HepG2 (cell line): ENCODE data around the gene DYSF. TPM values are rescaled to one million over a fixed set of nuclear protein-coding genes. Genes with fewer than 3 reads are reported as not detected.

Experiments
- ASH2L ChIP-seq: fragments of 300-600, 200-600 bp; sonication (generic); IDR thresholded peaks from 2 replicates; pipeline ENCODE4 v1.7.0; 2017; ENCODE audit warnings: low read depth, mild to moderate bottlenecking, moderate library complexity, mixed read lengths, low read length; ENCODE audit not compliant: insufficient read length
- CSRNP1 ChIP-seq: sonication (generic); formaldehyde crosslinking; IDR thresholded peaks from 2 replicates; pipeline ENCODE4 v1.8.1; 2023; ENCODE audit warnings: mild to moderate bottlenecking, missing genetic modification reagents
- EEA1 ChIP-seq: sonication (generic); formaldehyde crosslinking; IDR thresholded peaks from 2 replicates; pipeline ENCODE4 v1.5.1; 2020; ENCODE audit warnings: mild to moderate bottlenecking, missing genetic modification reagents, borderline replicate concordance
- HIC2 ChIP-seq: sonication (generic); formaldehyde crosslinking; IDR thresholded peaks from 2 replicates; pipeline ENCODE4 v1.9.0; 2022; ENCODE audit warnings: low read depth, missing genetic modification reagents
- HOXA9 ChIP-seq: sonication (generic); formaldehyde crosslinking; IDR thresholded peaks from 2 replicates; pipeline ENCODE4 v1.8.1; 2022; ENCODE audit warnings: missing genetic modification reagents, mild to moderate bottlenecking, moderate library complexity, borderline replicate concordance
- MED8 ChIP-seq: sonication (generic); formaldehyde crosslinking; IDR thresholded peaks from 2 replicates; pipeline ENCODE4 v1.8.1; 2023; ENCODE audit warnings: mild to moderate bottlenecking, missing genetic modification reagents; ENCODE audit not compliant: insufficient replicate concordance
- MLX ChIP-seq: IDR thresholded peaks from 2 replicates; pipeline ENCODE4 v1.6.1; 2016
- MTA1 ChIP-seq: sonication (generic); formaldehyde crosslinking; IDR thresholded peaks from 2 replicates; pipeline ENCODE4 v1.4.0; 2020; ENCODE audit warnings: missing genetic modification reagents, mild to moderate bottlenecking, borderline replicate concordance
- PCBP2 ChIP-seq: fragments of 200-400 bp; formaldehyde crosslinking; optimal IDR thresholded peaks from 2 replicates; pipeline ENCODE3; 2018; ENCODE audit warnings: low read length, low read depth; ENCODE audit not compliant: poor library complexity, severe bottlenecking
- POGK ChIP-seq: sonication (generic); formaldehyde crosslinking; conservative IDR thresholded peaks from 2 replicates; pipeline ENCODE4 v1.8.0; 2022; ENCODE audit warnings: mild to moderate bottlenecking, moderate library complexity, missing genetic modification reagents
- PRMT3 ChIP-seq: sonication (generic); formaldehyde crosslinking; IDR thresholded peaks from 2 replicates; pipeline ENCODE4 v1.8.1; 2022; ENCODE audit warnings: low read depth, mild to moderate bottlenecking, moderate library complexity, missing genetic modification reagents, borderline replicate concordance
- SP4 ChIP-seq: sonication (generic); formaldehyde crosslinking; IDR thresholded peaks from 2 replicates; pipeline ENCODE4 v1.8.1; 2023; ENCODE audit warnings: mild to moderate bottlenecking, missing genetic modification reagents
- ZFP36 ChIP-seq: fragments of 150-350 bp; IDR thresholded peaks from 2 replicates; pipeline ENCODE4 v1.6.1; 2018; ENCODE audit warnings: borderline replicate concordance, low read length, low read depth; ENCODE audit not compliant: partially characterized antibody
- ZIK1 ChIP-seq: sonication (generic); formaldehyde crosslinking; IDR thresholded peaks from 2 replicates; pipeline ENCODE4 v1.5.0; 2020; ENCODE audit warnings: mild to moderate bottlenecking, low read depth, missing genetic modification reagents, borderline replicate concordance
- ZNF350 ChIP-seq: sonication (generic); formaldehyde crosslinking; IDR thresholded peaks from 2 replicates; pipeline ENCODE4 v1.4.0; 2020; ENCODE audit warnings: mild to moderate bottlenecking, low read depth, missing genetic modification reagents, borderline replicate concordance
- ZNF543 ChIP-seq: sonication (generic); formaldehyde crosslinking; IDR thresholded peaks from 2 replicates; pipeline ENCODE4 v1.4.0; 2020; ENCODE audit warnings: mild to moderate bottlenecking, missing genetic modification reagents
- ZNF564 ChIP-seq: sonication (generic); formaldehyde crosslinking; IDR thresholded peaks from 2 replicates; pipeline ENCODE4 v1.8.1; 2023; ENCODE audit warnings: mild to moderate bottlenecking, missing genetic modification reagents
- ZNF761 ChIP-seq: sonication (generic); formaldehyde crosslinking; conservative IDR thresholded peaks from 2 replicates; pipeline ENCODE4 v1.4.0; 2020; ENCODE audit warnings: mild to moderate bottlenecking, missing genetic modification reagents
- ZNF792 ChIP-seq: IDR thresholded peaks from 2 replicates; pipeline ENCODE4 v1.6.1; 2016
- ZUFSP ChIP-seq: sonication (generic); formaldehyde crosslinking; IDR thresholded peaks from 2 replicates; pipeline ENCODE4 v1.9.0; 2021; ENCODE audit warnings: missing genetic modification reagents, mild to moderate bottlenecking, borderline replicate concordance
- polyA plus RNA-seq, 8 experiments: library from polyadenylated mRNA; depleted of rRNA in 3 of 8; stranded (reverse) in 7 of 8; unstranded in 1 of 8; fragments of >200 nt; fragmentation: Illumina TruSeq in 4 of 8; extraction: Trizol in 4 of 8; gene quantifications; 2 replicates each; pipeline versions ENCODE4 v1.2.1 to v1.2.3, GENCODE V29; 2011 to 2016; ENCODE audit warnings: low read depth in 4 of 8, missing spikeins in 1 of 8, mixed read lengths in 1 of 8; ENCODE audit not compliant: insufficient read depth in 1 of 8
- total RNA-seq, 5 experiments: library from RNA; depleted of rRNA; stranded (reverse); fragments of >200 nt; fragmentation: Illumina TruSeq; extraction: Trizol; gene quantifications; 2 replicates each; pipeline ENCODE4 v1.2.3, GENCODE V29; 2016; ENCODE audit warnings: low read depth in 1 of 5

DYSF gene
- total and polyA plus RNA-seq, 2 of the 13 experiments (the other 11 are each of a cell fraction or from before 2014, with no cell fraction given): 0.15 to 2.4 TPM

GRCh38 chr2:71555798-71556454 is 102.6 kb downstream of the DYSF start (continued):
- TF ChIP-seq POGK (CRISPR knock-in tag): 0 out of 2 replicates have a peak, but pooled peaks have one; percentile 17
- peak; percentile 68; the same call in 1 of the 2 replicates for TF ChIP-seq CSRNP1 (CRISPR knock-in tag)
- peak; percentile 96 for TF ChIP-seq MTA1 (CRISPR knock-in tag)
- peak; percentile 76; the same call in 1 of the 2 replicates for TF ChIP-seq MLX
- TF ChIP-seq EEA1 (CRISPR knock-in tag): 0 out of 2 replicates have a peak, but pooled peaks have one; percentile 65
- peak; percentile 98; the same call in 1 of the 2 replicates for TF ChIP-seq HOXA9 (CRISPR knock-in tag)
- no peak for TF ChIP-seq ASH2L
- peak; percentile 50; the same call in 1 of the 2 replicates for TF ChIP-seq SP4 (CRISPR knock-in tag)
- no peak for TF ChIP-seq ZFP36
- no peak for TF ChIP-seq ZNF792 (CRISPR knock-in tag)
- no peak for TF ChIP-seq PCBP2
- no peak for TF ChIP-seq ZUFSP (CRISPR knock-in tag)
- no peak for TF ChIP-seq ZNF543 (CRISPR knock-in tag)
- TF ChIP-seq ZNF564 (CRISPR knock-in tag): peak; percentile 36; the same call in 1 of the 2 replicates
- 0 out of 2 replicates have a peak, but pooled peaks have one; percentile 11 for TF ChIP-seq PRMT3 (CRISPR knock-in tag)
- TF ChIP-seq ZNF350 (CRISPR knock-in tag): peak; percentile 43; the same call in 1 of the 2 replicates
- peak; percentile 36 for TF ChIP-seq MED8 (CRISPR knock-in tag)
- peak; percentile 89; the same call in 1 of the 2 replicates for TF ChIP-seq HIC2 (CRISPR knock-in tag)
- peak; percentile 51; the same call in 1 of the 2 replicates for TF ChIP-seq ZIK1 (CRISPR knock-in tag)
- no peak for TF ChIP-seq ZNF761
